CD4-positive, alpha-beta T cell treated with Interleukin-15 for 4 hours (primary cell): ENCODE measurements around the gene TMEM273.
"Not testable (repeated sequence)": the region's sequence is repeated elsewhere in the genome, so short reads cannot be mapped to it uniquely, and the experiment has no call there.

Experiments
- DNase-seq: peaks from one replicate; pipeline ENCODE4 v3.0.0-alpha.2; 2020; ENCODE audit warnings: low spot score

Gene TMEM273

GRCh38 chr10:49204119-49204518, 15.9 kb upstream of the TMEM273 start:
- no peak for DNase-seq

- no peak for DNase-seq
These were observed 14.1 kb upstream of the TMEM273 start for GRCh38 chr10:49202266-49202665.

DNA sequence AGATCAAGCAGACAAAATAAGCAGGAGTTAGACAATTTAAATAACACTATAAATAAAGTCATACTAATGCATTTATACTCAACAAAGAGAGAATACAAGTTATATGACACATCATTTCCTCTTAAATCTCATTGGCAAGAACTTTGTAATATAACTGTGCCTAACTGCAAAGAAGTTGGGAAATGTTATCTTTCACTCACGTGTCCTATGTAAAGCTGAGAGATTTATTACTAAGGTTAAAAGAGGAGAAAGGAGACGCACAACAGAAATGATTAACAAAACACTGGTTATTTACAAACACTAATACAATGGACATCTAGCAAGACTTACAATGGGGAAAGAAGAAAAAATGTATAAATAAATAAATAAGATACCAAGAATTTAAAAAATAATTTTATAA, 12.7 kb upstream of the TMEM273 start:
- DNase-seq = no peak

DNA sequence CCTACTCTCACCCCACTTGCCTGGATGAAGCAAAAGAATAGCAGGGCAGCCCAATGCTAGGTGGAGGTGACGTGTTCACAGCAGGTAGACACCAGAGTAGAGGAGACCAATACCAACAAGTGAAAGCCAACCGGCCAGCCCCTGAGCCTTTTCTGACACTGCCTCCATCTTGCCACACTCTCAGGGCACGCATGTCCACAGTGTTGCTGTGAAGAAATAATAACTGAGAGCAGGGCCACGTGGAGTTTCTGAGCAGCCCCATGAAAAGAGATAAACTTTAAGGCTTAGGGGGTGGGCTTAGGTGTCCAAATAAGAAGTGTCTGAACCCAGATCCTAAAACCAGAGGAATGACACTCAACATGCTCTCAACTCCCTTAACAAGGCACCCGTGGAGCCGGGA, 9.0 kb upstream of the TMEM273 start:
- no peak for DNase-seq

GRCh38 chr10:49195864-49196263, 7.7 kb upstream of the TMEM273 start:
- DNase-seq = not testable (repeated sequence)

DNA sequence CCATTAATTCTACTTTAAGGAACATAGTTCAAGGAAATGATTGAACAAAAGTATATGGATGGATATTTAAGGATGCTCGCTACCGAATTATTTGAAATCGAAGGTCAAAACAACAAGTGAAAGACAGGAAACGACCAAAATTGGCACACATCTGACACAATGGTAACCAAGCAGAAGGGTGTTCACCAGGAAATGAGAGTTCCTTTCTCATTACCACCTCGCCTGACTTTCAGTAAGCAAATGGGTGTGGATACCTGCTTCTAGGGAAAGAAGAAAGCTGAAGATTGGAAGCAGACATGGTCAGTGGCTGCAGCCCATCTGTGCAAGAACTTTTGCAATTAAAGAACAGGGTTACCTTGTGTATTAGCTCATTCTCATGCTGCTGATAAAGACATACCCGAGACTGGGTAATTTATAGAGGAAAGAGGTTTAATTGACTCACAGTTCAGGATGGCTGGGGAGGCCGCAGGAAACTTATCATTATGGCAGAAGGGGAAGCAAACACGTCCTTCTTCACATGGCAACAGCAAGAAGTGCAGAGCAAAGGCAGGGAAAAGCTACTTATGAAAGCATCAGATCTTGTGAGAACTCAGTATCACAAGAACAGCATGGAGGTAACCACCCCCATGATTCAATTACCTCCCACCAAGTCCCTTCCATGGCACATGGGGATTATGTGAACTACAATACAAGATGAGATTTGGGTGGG, 6.2 kb upstream of the TMEM273 start:
- no peak for DNase-seq

- no peak for DNase-seq
These were observed 3.2 kb upstream of the TMEM273 start for GRCh38 chr10:49191349-49191748.

DNA sequence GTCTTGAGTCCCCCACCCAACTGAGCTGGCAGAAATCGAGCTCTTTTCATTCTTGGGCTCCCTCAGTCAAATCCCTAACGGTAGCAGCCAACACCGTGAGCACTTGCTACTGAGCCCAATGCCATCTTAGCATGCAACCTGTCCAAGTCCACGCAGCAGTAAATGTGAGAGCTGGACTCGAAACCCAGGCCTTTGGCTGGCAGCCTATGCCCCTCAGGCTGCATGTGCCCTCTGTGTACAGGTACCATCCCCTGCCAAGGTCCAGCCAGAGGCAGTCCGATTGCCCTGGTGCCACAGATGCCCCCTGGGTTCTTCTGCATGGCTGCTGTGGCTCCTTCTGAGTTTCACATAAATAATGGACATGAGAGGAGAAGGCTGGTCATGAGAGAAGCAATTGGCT, 1.2 kb upstream of the TMEM273 start:
- no peak for DNase-seq

GRCh38 chr10:49187044-49187484, 1.1 kb downstream of the TMEM273 start:
- DNase-seq = no peak

DNA sequence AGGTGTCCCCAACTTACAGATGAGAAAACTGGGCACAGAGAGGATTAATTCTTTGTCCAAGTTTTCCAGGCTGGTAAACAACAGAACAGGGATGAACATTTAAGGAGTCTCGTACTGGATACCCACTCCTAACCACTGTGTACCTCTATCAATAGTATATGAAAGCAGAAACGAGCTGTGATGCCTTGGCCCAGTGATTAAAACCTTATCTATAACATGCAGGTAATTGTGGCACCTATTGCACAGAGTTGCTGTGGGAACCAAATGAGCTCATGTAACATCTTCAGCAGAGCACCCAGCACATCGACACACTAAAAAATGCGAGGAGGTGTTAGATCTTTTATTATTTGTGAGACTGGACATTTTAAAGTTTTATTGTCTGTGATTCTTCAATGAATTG, 1.6 kb downstream of the TMEM273 start:
- no peak for DNase-seq

GRCh38 chr10:49185213-49185612, 3.0 kb downstream of the TMEM273 start:
- no peak for DNase-seq

DNA sequence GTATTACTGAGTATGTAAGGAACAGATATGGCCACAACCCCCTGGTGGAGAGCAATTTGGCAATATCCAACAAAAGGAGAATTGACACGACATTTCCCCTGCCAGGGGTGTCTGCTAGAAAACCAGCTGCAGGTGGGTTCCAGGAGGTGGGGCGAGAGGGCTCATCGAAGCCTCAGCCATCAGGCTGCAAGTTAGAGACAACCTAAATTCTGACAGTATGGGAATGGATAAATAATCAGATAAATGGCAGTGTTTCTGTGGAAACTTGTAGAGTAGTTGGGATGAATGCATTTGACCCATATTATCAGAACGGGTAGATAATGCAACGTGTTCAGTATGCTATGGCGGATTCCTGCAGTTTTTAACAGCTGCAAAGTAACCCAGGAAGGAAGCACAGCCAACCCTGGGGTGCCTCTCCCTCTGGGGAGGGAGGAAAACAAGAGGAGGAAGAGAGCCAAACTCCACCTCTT, 3.5 kb downstream of the TMEM273 start:
- no peak for DNase-seq

DNA sequence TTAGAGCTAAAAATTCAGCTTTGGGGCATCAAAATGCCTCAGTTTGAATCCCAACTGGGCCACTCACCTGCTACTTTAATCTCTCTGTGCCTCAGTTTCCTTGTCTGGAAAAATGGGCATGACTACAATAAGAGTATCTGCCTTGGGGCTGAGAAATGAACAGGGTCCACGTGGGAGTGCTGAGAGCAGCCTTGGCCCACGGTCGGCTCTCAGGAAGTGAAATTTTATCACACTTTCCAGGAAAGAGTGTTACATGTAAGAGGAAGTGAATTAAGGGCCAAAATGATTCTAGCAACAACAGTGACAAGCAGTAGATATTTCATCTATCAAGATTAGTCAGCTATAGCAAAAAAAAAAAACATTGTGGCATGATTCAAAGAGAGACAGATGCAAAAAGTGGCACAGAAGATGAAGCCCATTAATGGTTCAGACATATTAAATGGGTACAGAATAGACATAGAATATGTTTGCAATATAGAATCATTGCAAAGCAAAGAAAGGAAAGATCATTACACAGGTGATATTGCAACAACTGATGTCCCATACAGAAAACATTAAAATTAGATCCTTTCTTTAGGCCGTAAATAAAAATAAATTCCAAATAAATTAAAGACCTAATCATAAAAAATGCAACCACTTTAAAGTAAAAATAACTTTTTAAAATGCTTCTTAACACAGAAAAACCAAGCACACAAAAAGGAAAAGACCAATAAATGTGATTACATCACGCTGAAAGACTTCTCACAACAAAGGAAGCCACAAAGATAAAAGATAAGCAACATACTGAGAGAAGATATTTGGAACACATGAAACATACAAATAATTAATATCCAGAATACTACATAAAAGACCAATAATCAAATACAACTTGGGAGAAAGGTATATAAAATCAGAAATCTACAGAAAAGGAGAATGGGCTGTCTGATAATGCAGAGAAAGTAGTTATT, 4.3 kb downstream of the TMEM273 start:
- DNase-seq = peak; percentile 57

- no peak for DNase-seq
These were observed 5.4 kb downstream of the TMEM273 start for GRCh38 chr10:49182776-49183175.

- DNase-seq = no peak
These were observed 7.7 kb downstream of the TMEM273 start for GRCh38 chr10:49180444-49180860.

DNA sequence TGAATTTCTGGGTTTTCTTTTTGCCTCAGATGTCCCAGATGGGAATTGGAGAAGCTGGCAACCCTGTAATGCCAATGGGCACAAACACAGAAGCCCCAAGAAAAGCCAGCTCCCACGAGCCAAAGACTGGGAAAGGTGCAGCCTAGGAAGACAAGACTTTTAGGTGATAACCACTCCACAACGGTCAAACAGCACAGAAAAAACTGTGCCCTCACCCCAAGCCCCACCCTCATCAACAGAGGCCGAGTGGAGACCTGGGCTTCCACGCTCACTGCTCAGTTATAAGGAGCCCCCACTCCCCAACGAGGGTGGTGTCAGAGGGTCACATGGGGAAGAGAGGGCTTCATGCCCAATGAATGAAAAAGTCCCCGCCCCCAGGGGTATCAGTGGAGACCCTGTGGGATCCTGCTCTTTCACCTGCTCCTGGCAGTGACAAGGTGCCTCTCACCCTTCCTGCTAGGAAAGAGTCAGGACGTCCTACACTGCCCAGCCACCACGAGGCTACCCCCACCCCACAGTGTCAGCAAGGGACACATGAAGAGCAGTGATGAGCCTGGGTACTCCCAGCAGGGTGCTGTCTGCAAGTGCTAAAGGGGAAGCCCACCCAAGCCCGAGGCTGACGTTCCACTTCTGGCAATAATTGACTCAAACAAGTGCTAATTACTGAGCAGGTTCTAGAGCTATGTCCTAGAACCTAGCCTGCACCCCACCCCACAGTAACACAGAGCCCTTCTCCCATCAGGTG, 8.3 kb downstream of the TMEM273 start:
- no peak for DNase-seq

DNA sequence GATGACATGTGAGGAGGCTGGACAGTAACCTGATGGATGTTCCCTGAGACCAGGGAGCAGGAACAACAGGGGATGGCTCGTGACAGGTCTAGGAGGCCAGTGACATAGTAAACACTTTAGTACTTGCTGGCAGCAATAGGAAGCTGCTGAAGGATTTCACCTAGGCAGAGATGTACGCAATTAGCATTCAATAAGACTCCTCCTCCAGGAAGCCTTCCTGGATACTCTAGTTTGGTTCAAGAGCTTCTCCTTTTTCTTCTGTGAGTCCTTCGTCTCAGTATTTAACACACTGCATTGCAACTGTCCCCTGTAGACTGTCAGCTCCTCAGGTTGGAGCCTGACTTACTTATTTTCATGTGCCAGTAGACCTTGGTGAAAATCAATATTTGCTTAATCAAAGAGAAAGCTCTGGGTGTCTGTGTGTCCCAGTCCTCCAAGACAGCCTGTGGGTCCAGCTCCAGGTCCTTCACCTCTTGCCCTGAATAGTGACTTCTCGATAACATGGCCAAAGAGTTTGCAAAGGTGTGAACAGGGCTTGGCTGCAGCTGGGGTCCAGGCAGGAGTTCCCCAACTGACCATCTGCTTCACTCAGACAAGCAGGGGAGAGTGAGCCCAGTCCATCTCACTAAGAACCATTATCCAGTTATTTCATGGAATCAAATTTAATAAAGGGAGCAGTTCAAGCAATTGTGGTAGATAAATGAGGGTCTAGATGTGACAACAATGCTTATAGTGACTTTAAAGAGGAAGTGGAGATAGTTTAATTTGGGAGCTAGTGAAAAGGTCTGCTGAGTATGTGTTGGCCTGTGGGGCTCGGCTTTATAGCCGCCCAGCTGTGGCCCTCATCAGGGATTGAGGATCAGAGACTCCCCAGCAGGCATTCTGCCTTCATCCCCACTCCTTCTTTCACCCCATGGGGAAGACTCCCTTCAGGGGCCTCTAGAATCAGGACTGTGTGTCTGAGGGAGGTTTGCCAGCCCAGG, 9.4 kb downstream of the TMEM273 start:
- DNase-seq = no peak

DNA sequence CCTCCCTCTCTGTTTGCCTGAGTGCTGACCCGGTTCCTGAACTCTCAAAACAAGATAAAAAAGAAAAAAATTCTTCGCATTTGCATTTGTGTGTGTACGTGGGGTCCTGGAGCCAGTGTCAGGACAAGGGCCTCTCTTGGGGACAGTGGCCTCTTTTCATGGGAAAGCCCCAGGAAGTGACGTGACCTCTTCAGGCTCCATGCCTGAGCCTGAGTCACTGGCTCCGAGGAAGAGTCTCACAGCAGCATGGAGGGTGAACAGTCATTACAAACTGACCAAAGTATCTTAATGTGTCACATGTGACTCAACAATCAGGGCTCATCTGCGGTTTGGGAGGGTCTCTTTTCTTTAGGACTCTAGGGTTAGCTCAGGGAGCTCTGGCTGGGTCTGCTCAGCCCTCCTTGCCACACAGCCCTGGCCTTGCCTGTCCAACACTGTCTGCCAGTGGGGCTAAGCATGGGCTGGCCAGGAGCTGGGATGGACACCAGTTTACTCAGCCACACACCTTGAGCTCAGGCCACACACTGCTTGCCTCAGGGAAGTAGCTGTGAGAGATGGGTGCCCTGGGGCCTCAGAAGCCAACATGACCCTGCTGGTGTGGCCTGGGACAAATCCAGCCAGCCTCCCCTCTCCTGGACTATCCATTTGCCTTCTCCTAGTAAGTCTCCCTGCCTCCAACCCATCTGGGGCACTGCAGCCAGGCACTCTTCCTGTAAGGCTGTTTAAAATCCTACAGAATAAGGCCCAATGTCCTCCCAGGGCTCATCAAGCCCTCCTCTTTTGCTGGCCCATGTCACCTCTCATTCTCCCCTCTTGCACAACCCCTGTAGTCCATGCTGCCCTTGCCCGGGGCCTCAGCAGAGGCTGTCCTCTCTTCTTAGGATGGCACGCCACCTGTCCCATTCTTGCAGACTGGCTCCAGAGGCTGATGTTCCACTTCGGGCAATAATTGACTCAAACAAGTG, 10.5 kb downstream of the TMEM273 start:
- peak; percentile 70 for DNase-seq

DNA sequence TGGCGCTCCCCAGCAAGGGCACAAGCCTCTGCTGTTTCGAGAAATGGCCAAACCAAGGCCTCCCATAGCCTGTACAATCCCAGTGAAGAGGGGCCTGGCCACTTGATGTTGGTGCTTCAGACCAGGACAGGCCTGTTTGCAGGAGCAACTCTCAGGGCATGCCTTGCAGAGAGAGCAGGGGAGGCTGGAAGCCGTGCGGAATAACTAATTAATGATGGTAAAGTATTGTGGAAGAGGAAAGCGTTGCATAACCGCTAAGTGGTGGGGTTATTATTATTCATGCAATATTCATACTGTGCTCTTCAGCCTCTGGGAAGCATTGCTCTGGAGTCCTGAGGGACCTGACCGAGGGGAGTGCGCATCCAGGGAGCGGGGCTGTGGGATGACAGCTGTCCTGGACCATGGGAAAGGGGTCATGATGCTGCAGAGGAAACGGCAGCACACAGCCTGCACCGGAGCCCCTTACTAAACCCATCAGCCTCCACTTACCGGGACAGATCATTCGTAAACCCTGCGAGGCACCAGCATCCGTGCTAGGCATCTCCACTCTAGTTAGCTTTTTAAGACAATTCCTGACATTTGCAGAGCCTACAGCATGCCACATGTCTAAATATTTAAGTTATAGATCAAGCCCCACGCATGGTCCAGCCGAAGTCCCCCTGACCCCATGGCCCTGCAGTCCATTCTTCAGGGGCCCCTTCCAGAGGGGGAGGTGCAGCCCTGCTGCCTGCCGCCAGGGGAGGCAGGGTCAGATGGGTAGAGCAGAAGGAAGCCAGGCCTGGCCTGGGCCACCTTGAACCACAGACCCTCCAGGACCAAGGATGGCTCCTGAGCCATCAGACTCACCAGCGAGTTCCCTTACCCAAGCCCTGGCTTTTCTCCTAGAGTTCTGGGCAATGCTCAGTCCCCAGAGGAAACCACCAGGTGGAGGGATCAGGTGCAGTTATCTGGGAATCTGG, 11.6 kb downstream of the TMEM273 start:
- DNase-seq = no peak
